Activated CD4-positive, alpha-beta memory T cell treated with anti-CD3 and anti-CD28 coated beads, Interleukin-2, amount 10 ng/mL, durations not matched to agents 7 days and 5 days (primary cell): ENCODE results near the gene NAV2. TPM values are rescaled to one million over a fixed set of nuclear protein-coding genes. Genes with fewer than 3 reads are reported as not detected.

Experiments
- CTCF ChIA-PET: fragments of 350-600 bp; sonication (Branson Sonifier 250); formaldehyde crosslinking; loops from one replicate; lab custom pipeline; 2021; ENCODE audit warnings: antibody characterized with exemption, inconsistent platforms; lab: Charles Lee
- POLR2A ChIA-PET: fragments of 350-600 bp; sonication (Branson Sonifier 250); formaldehyde crosslinking; loops from one replicate; lab custom pipeline; 2021; ENCODE audit warnings: antibody characterized with exemption; lab: Charles Lee
- DNase-seq: peaks from one replicate; pipeline ENCODE4 v3.0.0-alpha.2; 2020
- H3K27ac Mint-ChIP-seq: one replicate; pipeline ENCODE4 v1.8.0; 2021; ENCODE audit warnings: mild to moderate bottlenecking, mixed read lengths
- H3K27me3 Mint-ChIP-seq: one replicate; pipeline ENCODE4 v1.8.0; 2021; ENCODE audit warnings: mixed read lengths
- H3K36me3 Mint-ChIP-seq: one replicate; pipeline ENCODE4 v1.8.0; 2021; ENCODE audit warnings: low read depth, mixed read lengths
- H3K4me1 Mint-ChIP-seq: one replicate; pipeline ENCODE4 v1.8.0; 2021; ENCODE audit warnings: mixed read lengths
- H3K4me3 Mint-ChIP-seq: one replicate; pipeline ENCODE4 v1.8.0; 2021; ENCODE audit warnings: mild to moderate bottlenecking, mixed read lengths
- H3K9me3 Mint-ChIP-seq: one replicate; pipeline ENCODE4 v1.8.0; 2021; ENCODE audit warnings: mixed read lengths
- total RNA-seq, 2 experiments: library from RNA; stranded (reverse); gene quantifications; one replicate each; pipeline ENCODE4 v1.2.3, GENCODE V29; 2021

Gene NAV2
- total RNA-seq, result under 1 TPM; 0.53 to 0.70 TPM

GRCh38 chr11:19712281-19713195 is at the start of gene NAV2:
NAV2 (plus strand) TSS chr11:19712837; CDS start chr11:19713696, 859 bp downstream.
- H3K4me3 Mint-ChIP-seq, result peak within 1 kb of the TSS; percentile 92
- ChIA-PET CTCF (interaction anchor here (0.6 kb wide), 1 partner anchor 148 kb away, joined by 3 read pairs; no protein-coding TSS in a partner anchor), POLR2A (interaction anchor here (1.0 to 5.4 kb wide), 5 partner anchors 11 to 471 kb away, joined by 3 to 42 read pairs (median 3); no protein-coding TSS in a partner anchor)

GRCh38 chr11:19663206-19663605 is 49.4 kb upstream of the NAV2 start:
- DNase-seq, result no peak
- ChIA-PET CTCF (no interaction called here), POLR2A (no interaction called here)
- Mint-ChIP-seq H3K27me3 (no peaks in the 10 kb centered on the region), H3K4me1 (peaks cover 10% of the 10 kb centered on the region), H3K9me3 (no peaks in the 10 kb centered on the region), H3K36me3 (no peaks in the 10 kb centered on the region), H3K27ac (no peak overlapping the region), H3K4me3 (no peak overlapping the region)

More at GRCh38 chr11:19712281-19713195, at the start of gene NAV2:
- peaks cover 44% of the 10 kb centered on the region for H3K27me3 Mint-ChIP-seq
- H3K36me3 Mint-ChIP-seq, result peaks cover 2% of the 10 kb centered on the region
- H3K9me3 Mint-ChIP-seq, result no peaks in the 10 kb centered on the region
- peaks cover 26% of the 10 kb centered on the region for H3K4me1 Mint-ChIP-seq
- DNase-seq, result peak; percentile 85
- peak within 1 kb of the TSS; percentile 89 for H3K27ac Mint-ChIP-seq

GRCh38 chr11:19664886-19665548 is 47.6 kb upstream of the NAV2 start:
- Mint-ChIP-seq H3K27ac (no peak overlapping the region), H3K4me1 (peaks cover 4% of the 10 kb centered on the region), H3K9me3 (no peaks in the 10 kb centered on the region), H3K4me3 (no peak overlapping the region), H3K27me3 (no peaks in the 10 kb centered on the region), H3K36me3 (no peaks in the 10 kb centered on the region)
- ChIA-PET POLR2A (no interaction called here), CTCF (no interaction called here)
- DNase-seq, result no peak

- ChIA-PET CTCF (no interaction called here), POLR2A (no interaction called here)
- no peak overlapping the region for H3K27ac Mint-ChIP-seq
- no peaks in the 10 kb centered on the region for H3K36me3 Mint-ChIP-seq
- DNase-seq, result no peak
- no peaks in the 10 kb centered on the region for H3K27me3 Mint-ChIP-seq
- no peaks in the 10 kb centered on the region for H3K4me1 Mint-ChIP-seq
- H3K4me3 Mint-ChIP-seq, result no peak overlapping the region
- H3K9me3 Mint-ChIP-seq, result no peaks in the 10 kb centered on the region
Measured at GRCh38 chr11:19666951-19667350, 45.7 kb upstream of the NAV2 start.

- no peak overlapping the region for H3K27ac Mint-ChIP-seq
- no peaks in the 10 kb centered on the region for H3K4me1 Mint-ChIP-seq
- H3K27me3 Mint-ChIP-seq, result no peaks in the 10 kb centered on the region
- no peak overlapping the region for H3K4me3 Mint-ChIP-seq
- H3K9me3 Mint-ChIP-seq, result no peaks in the 10 kb centered on the region
- no peaks in the 10 kb centered on the region for H3K36me3 Mint-ChIP-seq
- no peak for DNase-seq
- ChIA-PET CTCF (no interaction called here), POLR2A (no interaction called here)
Measured at GRCh38 chr11:19669511-19669910, 43.1 kb upstream of the NAV2 start.

GRCh38 chr11:19670030-19670791 is 42.4 kb upstream of the NAV2 start:
- Mint-ChIP-seq H3K27ac (no peak overlapping the region), H3K27me3 (peaks cover 6% of the 10 kb centered on the region), H3K4me1 (peaks cover 7% of the 10 kb centered on the region), H3K4me3 (no peak overlapping the region), H3K9me3 (no peaks in the 10 kb centered on the region), H3K36me3 (no peaks in the 10 kb centered on the region)
- CTCF ChIA-PET, result no interaction called here
- no peak for DNase-seq
- POLR2A ChIA-PET, result no interaction called here

GRCh38 chr11:19672586-19673206 is 39.9 kb upstream of the NAV2 start:
- Mint-ChIP-seq H3K4me3 (no peak overlapping the region), H3K36me3 (no peaks in the 10 kb centered on the region), H3K27me3 (peaks cover 6% of the 10 kb centered on the region), H3K9me3 (no peaks in the 10 kb centered on the region), H3K27ac (no peak overlapping the region), H3K4me1 (peaks cover 7% of the 10 kb centered on the region)
- no peak for DNase-seq
- CTCF ChIA-PET, result no interaction called here
- POLR2A ChIA-PET, result no interaction called here

GRCh38 chr11:19673924-19674729 is 38.5 kb upstream of the NAV2 start:
- DNase-seq, result no peak
- Mint-ChIP-seq H3K27ac (no peak overlapping the region), H3K36me3 (no peaks in the 10 kb centered on the region), H3K4me3 (no peak overlapping the region), H3K9me3 (no peaks in the 10 kb centered on the region), H3K27me3 (peaks cover 6% of the 10 kb centered on the region), H3K4me1 (peaks cover 7% of the 10 kb centered on the region)
- CTCF ChIA-PET, result no interaction called here
- POLR2A ChIA-PET, result no interaction called here

GRCh38 chr11:19674836-19675235 is 37.8 kb upstream of the NAV2 start:
- CTCF ChIA-PET, result no interaction called here

GRCh38 chr11:19675397-19675796 is 37.2 kb upstream of the NAV2 start:
- H3K4me1 Mint-ChIP-seq, result peaks cover 7% of the 10 kb centered on the region
- no peak overlapping the region for H3K4me3 Mint-ChIP-seq
- peaks cover 9% of the 10 kb centered on the region for H3K27me3 Mint-ChIP-seq
- no peaks in the 10 kb centered on the region for H3K9me3 Mint-ChIP-seq
- H3K27ac Mint-ChIP-seq, result no peak overlapping the region
- no peak for DNase-seq
- ChIA-PET POLR2A (no interaction called here), CTCF (no interaction called here)
- no peaks in the 10 kb centered on the region for H3K36me3 Mint-ChIP-seq

More at GRCh38 chr11:19674836-19675235, 37.8 kb upstream of the NAV2 start:
- Mint-ChIP-seq H3K4me3 (no peak overlapping the region), H3K4me1 (peaks cover 7% of the 10 kb centered on the region), H3K27ac (no peak overlapping the region), H3K36me3 (no peaks in the 10 kb centered on the region), H3K27me3 (peaks cover 9% of the 10 kb centered on the region), H3K9me3 (no peaks in the 10 kb centered on the region)
- DNase-seq, result no peak
- POLR2A ChIA-PET, result no interaction called here

- no peaks in the 10 kb centered on the region for H3K9me3 Mint-ChIP-seq
- no peak overlapping the region for H3K4me3 Mint-ChIP-seq
- H3K27me3 Mint-ChIP-seq, result peaks cover 9% of the 10 kb centered on the region
- DNase-seq, result no peak
- H3K27ac Mint-ChIP-seq, result no peak overlapping the region
- no peaks in the 10 kb centered on the region for H3K36me3 Mint-ChIP-seq
- H3K4me1 Mint-ChIP-seq, result peaks cover 7% of the 10 kb centered on the region
- CTCF ChIA-PET, result no interaction called here
- POLR2A ChIA-PET, result no interaction called here
Measured at GRCh38 chr11:19676475-19677380, 35.9 kb upstream of the NAV2 start.
